Astrocyte of the cerebellum (primary cell): ENCODE measurements around the gene PHLDA1.
A peak's percentile ranks its signal among the peaks of the same experiment; 100 is the strongest.

Source experiments
- DNase-seq: peaks from one replicate; pipeline ENCODE4 v3.0.0-alpha.2; 2011; ENCODE audit warnings: low read depth
- H3K4me3 ChIP-seq: 2 replicates; pipeline ENCODE4 v1.5.1; 2011; ENCODE audit warnings: mild to moderate bottlenecking, low read depth, low read length, moderate library complexity
- in situ Hi-C: cut with HindIII; loops from 2 replicates; pipeline ENCODE4 v1.10.0; 2017; ENCODE audit warnings: low sequenced_read_pairs
- TF ChIP-seq, protein P1 (sequence below): IDR thresholded peaks from 2 replicates; pipeline ENCODE4 v1.5.1; 2012; ENCODE audit warnings: low read length, low read depth, moderate library complexity, mild to moderate bottlenecking; ENCODE audit errors: missing control alignments

The PHLDA1 gene

DNA sequence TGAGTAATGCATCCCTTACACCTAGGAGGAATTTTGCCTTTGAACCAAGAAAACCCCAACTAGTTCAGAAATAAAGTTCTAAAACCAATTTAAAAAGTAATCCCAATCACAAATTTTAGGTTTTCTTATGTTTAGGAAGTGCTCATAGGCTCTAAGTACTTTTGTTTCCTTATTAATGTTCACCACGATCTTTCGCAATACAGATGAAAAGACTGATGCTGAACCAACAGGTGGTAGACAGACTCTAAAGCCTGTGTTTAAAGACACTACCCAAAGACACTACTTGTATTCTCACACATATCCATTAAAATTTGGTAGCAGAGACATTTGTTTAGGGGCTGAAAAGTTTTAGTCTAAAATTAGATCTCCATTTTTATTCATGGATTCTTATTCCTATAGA lies 10.6 kb upstream of the PHLDA1 start:
- in situ Hi-C loops: loop anchor here (25.0 kb wide), 1 partner anchor 505 kb away; no protein-coding TSS in a partner anchor
- H3K4me3 ChIP-seq: no peak overlapping the region
- no peak for DNase-seq
- TF ChIP-seq, protein P1, sequence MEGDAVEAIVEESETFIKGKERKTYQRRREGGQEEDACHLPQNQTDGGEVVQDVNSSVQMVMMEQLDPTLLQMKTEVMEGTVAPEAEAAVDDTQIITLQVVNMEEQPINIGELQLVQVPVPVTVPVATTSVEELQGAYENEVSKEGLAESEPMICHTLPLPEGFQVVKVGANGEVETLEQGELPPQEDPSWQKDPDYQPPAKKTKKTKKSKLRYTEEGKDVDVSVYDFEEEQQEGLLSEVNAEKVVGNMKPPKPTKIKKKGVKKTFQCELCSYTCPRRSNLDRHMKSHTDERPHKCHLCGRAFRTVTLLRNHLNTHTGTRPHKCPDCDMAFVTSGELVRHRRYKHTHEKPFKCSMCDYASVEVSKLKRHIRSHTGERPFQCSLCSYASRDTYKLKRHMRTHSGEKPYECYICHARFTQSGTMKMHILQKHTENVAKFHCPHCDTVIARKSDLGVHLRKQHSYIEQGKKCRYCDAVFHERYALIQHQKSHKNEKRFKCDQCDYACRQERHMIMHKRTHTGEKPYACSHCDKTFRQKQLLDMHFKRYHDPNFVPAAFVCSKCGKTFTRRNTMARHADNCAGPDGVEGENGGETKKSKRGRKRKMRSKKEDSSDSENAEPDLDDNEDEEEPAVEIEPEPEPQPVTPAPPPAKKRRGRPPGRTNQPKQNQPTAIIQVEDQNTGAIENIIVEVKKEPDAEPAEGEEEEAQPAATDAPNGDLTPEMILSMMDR: no peak

- no peak overlapping the region for H3K4me3 ChIP-seq
- TF ChIP-seq, protein P1: no peak
- in situ Hi-C loops: loop anchor here (25.0 kb wide), 1 partner anchor 504 kb away; no protein-coding TSS in a partner anchor
- no peak for DNase-seq
Observed at GRCh38 chr12:76041406-76041805, 9.8 kb upstream of the PHLDA1 start.

DNA sequence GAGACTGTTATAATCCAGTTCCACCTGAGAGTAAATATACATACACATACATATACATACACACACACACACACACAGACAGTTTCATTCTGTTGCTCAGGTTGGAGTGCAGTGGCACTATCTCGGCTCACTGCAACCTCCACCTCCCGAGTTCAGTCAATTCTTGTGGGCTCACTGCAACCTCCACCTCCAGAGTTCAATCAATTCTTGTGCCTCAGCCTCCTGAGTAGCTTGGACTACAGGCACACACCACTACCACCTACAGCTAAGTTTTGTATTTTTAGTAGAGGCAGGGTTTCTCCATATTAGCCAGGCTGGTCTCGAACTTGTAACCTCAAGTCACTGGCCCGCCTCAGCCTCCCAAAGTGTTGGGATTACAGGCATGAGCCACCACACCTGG lies 8.9 kb upstream of the PHLDA1 start:
- in situ Hi-C loops: loop anchor here (25.0 kb wide), 1 partner anchor 503 kb away; no protein-coding TSS in a partner anchor
- TF ChIP-seq, protein P1: no peak

GRCh38 chr12:76038176-76038575 lies 6.6 kb upstream of the PHLDA1 start:
- in situ Hi-C loops: loop anchor here (25.0 kb wide), 1 partner anchor 501 kb away; no protein-coding TSS in a partner anchor
- DNase-seq: no peak
- no peak overlapping the region for H3K4me3 ChIP-seq
- TF ChIP-seq, protein P1: no peak

More for the DNA sequence above, 8.9 kb upstream of the PHLDA1 start:
- no peak for DNase-seq
- H3K4me3 ChIP-seq: no peak overlapping the region

DNA sequence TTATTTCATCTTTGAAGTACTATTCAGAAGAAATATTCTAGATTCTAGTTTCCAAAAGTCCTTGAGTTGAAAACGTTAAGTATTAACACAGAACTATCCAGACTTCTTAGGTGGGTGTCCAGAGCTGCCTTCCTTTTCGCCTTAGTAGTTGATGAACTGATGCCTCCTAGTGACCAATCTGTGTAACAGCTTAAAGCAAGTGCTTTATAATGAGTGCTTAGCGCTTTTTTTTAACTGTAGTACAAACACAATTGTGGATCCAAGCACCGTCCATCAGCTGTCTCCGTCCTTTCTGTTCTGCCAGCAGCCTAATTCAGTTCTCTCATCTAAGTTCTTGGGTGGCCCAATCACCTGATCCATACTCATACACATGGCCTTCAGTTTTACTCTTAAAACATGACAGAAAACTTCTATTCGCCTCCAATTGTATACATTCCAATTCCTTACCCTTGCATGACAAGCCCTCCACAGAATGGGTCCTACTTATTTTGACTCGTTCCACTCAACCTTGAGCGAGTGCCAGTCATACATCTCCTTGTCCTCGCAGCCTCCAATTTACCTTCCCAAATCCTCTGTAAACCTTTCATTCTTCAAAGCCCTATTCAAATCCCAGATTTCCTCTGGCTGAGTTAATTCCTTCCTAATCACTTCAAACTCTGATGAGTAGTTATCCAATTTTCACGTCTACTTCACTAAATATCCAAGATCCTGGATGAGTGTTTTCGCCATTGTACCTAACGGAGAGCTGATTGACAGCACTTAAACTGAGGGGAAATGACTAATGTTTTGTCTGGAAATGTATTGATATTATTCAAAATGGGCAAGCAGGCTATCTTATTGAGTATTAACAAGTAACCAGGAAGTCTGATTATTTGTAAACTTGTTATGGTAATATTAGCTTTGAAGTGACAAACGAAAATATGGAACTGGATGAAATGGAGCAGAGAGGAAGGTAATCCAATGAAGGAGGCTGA lies 5.8 kb upstream of the PHLDA1 start:
- H3K4me3 ChIP-seq: no peak overlapping the region
- peak; percentile 83 for DNase-seq
- in situ Hi-C loops: loop anchor here (25.0 kb wide), 1 partner anchor 500 kb away; no protein-coding TSS in a partner anchor
- TF ChIP-seq, protein P1: peak; percentile 82

- TF ChIP-seq, protein P1: no peak
- no peak overlapping the region for H3K4me3 ChIP-seq
- no peak for DNase-seq
- in situ Hi-C loops: loop anchor here (25.0 kb wide), 1 partner anchor 498 kb away; no protein-coding TSS in a partner anchor
Observed at GRCh38 chr12:76035045-76035444, 3.5 kb upstream of the PHLDA1 start.
